H1 (cell line): Measurements from ENCODE around the gene FAT2. TPM values are rescaled to one million over a fixed set of nuclear protein-coding genes. Genes with fewer than 3 reads are reported as not detected.

Experiments used
- ATF3 ChIP-seq: IDR thresholded peaks from 2 replicates; pipeline ENCODE4 v1.6.1; 2011; ENCODE audit warnings: low read depth, mild to moderate bottlenecking, low read length; ENCODE audit not compliant: insufficient read depth
- CHD2 ChIP-seq: IDR thresholded peaks from 2 replicates; pipeline ENCODE4 v1.6.1; 2012; ENCODE audit warnings: low read length, improper control_type of control experiment
- CHD7 ChIP-seq: fragments of 300-600 bp; sonication (generic); IDR thresholded peaks from 2 replicates; pipeline ENCODE4 v1.7.1; 2012; ENCODE audit warnings: low read length, moderate library complexity, mild to moderate bottlenecking, inconsistent platforms; ENCODE audit not compliant: insufficient replicate concordance
- GABPA ChIP-seq: IDR thresholded peaks from 2 replicates; pipeline ENCODE4 v1.6.1; 2011; ENCODE audit warnings: mild to moderate bottlenecking, low read length, moderate library complexity, borderline replicate concordance; ENCODE audit not compliant: insufficient read depth
- HDAC2 ChIP-seq, 2 experiments: fragments of 300-600 bp in 1 of 2; sonication (generic) in 1 of 2; IDR thresholded peaks; 2 replicates each; pipeline ENCODE4 v1.6.1; 2011 to 2012; ENCODE audit warnings: low read depth in 2 of 2, low read length in 2 of 2, mild to moderate bottlenecking in 2 of 2, moderate library complexity in 2 of 2, borderline replicate concordance in 1 of 2, inconsistent platforms in 1 of 2
- HDAC6 ChIP-seq: IDR thresholded peaks from one replicate; pipeline ENCODE4 v1.7.1; 2012; ENCODE audit warnings: low read depth, mild to moderate bottlenecking, inconsistent platforms, low read length, moderate library complexity
- RNF2 ChIP-seq: fragments of 200-900, 300-1000 bp; sonication (generic); IDR thresholded peaks from 2 replicates; pipeline ENCODE4 v1.7.1; 2016; ENCODE audit warnings: borderline replicate concordance, low read depth, mild to moderate bottlenecking, antibody characterized with exemption, low read length; ENCODE audit not compliant: poor library complexity, severe bottlenecking; ENCODE audit errors: missing control alignments
- SP4 ChIP-seq: IDR thresholded peaks from 2 replicates; pipeline ENCODE4 v1.6.1; 2012; ENCODE audit warnings: low read length, inconsistent platforms
- TCF12 ChIP-seq: IDR thresholded peaks from 2 replicates; pipeline ENCODE4 v1.6.1; 2011; ENCODE audit warnings: low read depth, mild to moderate bottlenecking, low read length
- polyA plus RNA-seq, 7 experiments: library from polyadenylated mRNA; depleted of rRNA in 3 of 7; stranded (reverse) in 5 of 7; unstranded in 2 of 7; fragments of >200 nt in 5 of 7; fragments of 200-250 nt in 2 of 7; gene quantifications; 1 replicate in 5 of 7; 2 replicates in 1 of 7; 4 replicates in 1 of 7; pipeline versions ENCODE4 v1.2.1 to v1.2.3, GENCODE V29; 2011 to 2013; ENCODE audit warnings: missing spikeins in 2 of 7, mixed read lengths in 2 of 7
- total RNA-seq: library from RNA; stranded (reverse); fragmentation: NEBNext Ultra II Directional; extraction: Animal tissue kit (Norgen Biotek cat#: 25700); gene quantifications from 2 replicates; pipeline ENCODE4 v1.2.1, GENCODE V29; 2021

The FAT2 gene
- total and polyA plus RNA-seq, 2 of the 8 experiments (the other 6 are each of a cell fraction or from before 2014, with no cell fraction given) = 0.12 to 0.30 TPM

- no peak for TF ChIP-seq CHD7
- TF ChIP-seq GABPA = no peak
- TF ChIP-seq HDAC2 (IDR thresholded peaks at IDR 0.05; ENCODE audit: borderline replicate concordance in 1 of 2, low read depth in 2 of 2, low read length in 2 of 2) = no peak
- peak; percentile 80; the same call in 1 of the 2 replicates for TF ChIP-seq TCF12
- 0 out of 2 replicates have a peak, but pooled peaks have one; percentile 6 for TF ChIP-seq CHD2
- TF ChIP-seq ATF3 = no peak
- no peak for TF ChIP-seq HDAC6
- TF ChIP-seq RNF2 = no peak
- no peak for TF ChIP-seq SP4
Observed at GRCh38 chr5:151570512-151571269, 20.4 kb downstream of the FAT2 start (continued).
